H9 (cell line): ENCODE results near the gene MBLAC2. TPM values are rescaled to one million over a fixed set of nuclear protein-coding genes. Genes with fewer than 3 reads are reported as not detected.

ENCODE experiments used
- DNase-seq: peaks from one replicate; pipeline ENCODE4 v3.0.0-alpha.2; 2017
- H2AFZ ChIP-seq: one replicate; pipeline ENCODE4 v1.6.1; 2013; ENCODE audit warnings: mild to moderate bottlenecking, low read length, control low read depth, moderate library complexity
- H2AK5ac ChIP-seq: 2 replicates; pipeline ENCODE4 v1.6.1; 2013; ENCODE audit warnings: low read length, control low read depth, mixed read lengths; ENCODE audit not compliant: insufficient read length
- H2BK120ac ChIP-seq: one replicate; pipeline ENCODE4 v1.6.1; 2013; ENCODE audit warnings: low read depth, mild to moderate bottlenecking, low read length, control low read depth, inconsistent platforms; ENCODE audit not compliant: poor library complexity, severe bottlenecking
- H2BK12ac ChIP-seq: 2 replicates; pipeline ENCODE4 v1.6.1; 2013; ENCODE audit warnings: low read length, control low read depth, mixed read lengths, low read depth; ENCODE audit not compliant: insufficient read length
- H2BK15ac ChIP-seq: 2 replicates; pipeline ENCODE4 v1.6.1; 2013; ENCODE audit warnings: low read depth, low read length, control low read depth
- H2BK20ac ChIP-seq: one replicate; pipeline ENCODE4 v1.6.1; 2013; ENCODE audit warnings: low read depth, mild to moderate bottlenecking, low read length, control low read depth, inconsistent platforms; ENCODE audit not compliant: poor library complexity, severe bottlenecking
- H2BK5ac ChIP-seq: 2 replicates; pipeline ENCODE4 v1.6.1; 2013; ENCODE audit warnings: low read length, control low read depth, mixed read lengths; ENCODE audit not compliant: insufficient read length
- H3K14ac ChIP-seq: 2 replicates; pipeline ENCODE4 v1.6.1; 2013; ENCODE audit warnings: low read length, control low read depth; ENCODE audit not compliant: insufficient read depth
- H3K18ac ChIP-seq: 2 replicates; pipeline ENCODE4 v1.6.1; 2013; ENCODE audit warnings: low read depth, mild to moderate bottlenecking, mixed read lengths, low read length, control low read depth; ENCODE audit not compliant: insufficient read length
- H3K23ac ChIP-seq: 2 replicates; pipeline ENCODE4 v1.6.1; 2013; ENCODE audit warnings: low read length, control low read depth, mixed read lengths, low read depth; ENCODE audit not compliant: insufficient read length
- H3K23me2 ChIP-seq: 2 replicates; pipeline ENCODE4 v1.6.1; 2013; ENCODE audit warnings: low read depth, mild to moderate bottlenecking, mixed read lengths, low read length, control low read depth; ENCODE audit not compliant: insufficient read length, poor library complexity, severe bottlenecking
- H3K27ac ChIP-seq: 2 replicates; pipeline ENCODE4 v1.5.1; 2013; ENCODE audit warnings: low read length, control low read depth, mixed read lengths, low read depth; ENCODE audit not compliant: insufficient read length
- H3K27me3 ChIP-seq: 2 replicates; pipeline ENCODE4 v1.6.1; 2013; ENCODE audit warnings: low read length, control low read depth, inconsistent platforms; ENCODE audit not compliant: insufficient read depth
- H3K4ac ChIP-seq: 2 replicates; pipeline ENCODE4 v1.6.1; 2013; ENCODE audit warnings: low read depth, mild to moderate bottlenecking, control low read depth, inconsistent platforms, low read length, moderate library complexity
- H3K4me1 ChIP-seq: 2 replicates; pipeline ENCODE4 v1.6.1; 2013; ENCODE audit warnings: low read length, control low read depth, inconsistent platforms; ENCODE audit not compliant: insufficient read depth
- H3K4me2 ChIP-seq: 2 replicates; pipeline ENCODE4 v1.6.1; 2013; ENCODE audit warnings: low read length, control low read depth, mixed read lengths; ENCODE audit not compliant: insufficient read length, insufficient read depth
- H3K56ac ChIP-seq: 2 replicates; pipeline ENCODE4 v1.6.1; 2013; ENCODE audit warnings: low read depth, mild to moderate bottlenecking, mixed read lengths, low read length, control low read depth; ENCODE audit not compliant: insufficient read length
- H3K79me1 ChIP-seq: 2 replicates; pipeline ENCODE4 v1.6.1; 2013; ENCODE audit warnings: low read depth, mild to moderate bottlenecking, moderate library complexity, low read length, control low read depth, inconsistent platforms; ENCODE audit not compliant: insufficient read depth, poor library complexity, severe bottlenecking
- H3K79me2 ChIP-seq: 2 replicates; pipeline ENCODE4 v1.6.1; 2013; ENCODE audit warnings: low read length, control low read depth, inconsistent platforms; ENCODE audit not compliant: insufficient read depth
- H3K9ac ChIP-seq: 2 replicates; pipeline ENCODE4 v1.6.1; 2013; ENCODE audit warnings: low read length, control low read depth, mixed read lengths; ENCODE audit not compliant: insufficient read length; ENCODE audit errors: extremely low read depth
- H3K9me3 ChIP-seq: one replicate; pipeline ENCODE4 v1.6.1; 2013; ENCODE audit warnings: low read depth, low read length, inconsistent platforms; ENCODE audit not compliant: control insufficient read depth
- H3T11ph ChIP-seq: one replicate; pipeline ENCODE4 v1.6.1; 2013; ENCODE audit warnings: mild to moderate bottlenecking, low read length, control low read depth, inconsistent platforms
- H4K20me1 ChIP-seq: one replicate; pipeline ENCODE4 v1.6.1; 2013; ENCODE audit not compliant: control insufficient read depth, insufficient read length, insufficient read depth
- H4K5ac ChIP-seq: 2 replicates; pipeline ENCODE4 v1.6.1; 2013; ENCODE audit warnings: low read depth, mild to moderate bottlenecking, mixed read lengths, low read length, control low read depth; ENCODE audit not compliant: insufficient read length
- H4K8ac ChIP-seq: replicated peaks from 2 replicates; pipeline ENCODE4 v1.6.1; 2013; ENCODE audit warnings: low read length, control low read depth, mixed read lengths, low read depth; ENCODE audit not compliant: insufficient read length
- H4K91ac ChIP-seq: 2 replicates; pipeline ENCODE4 v1.6.1; 2013; ENCODE audit warnings: low read depth, mild to moderate bottlenecking, moderate library complexity, mixed read lengths, low read length, control low read depth; ENCODE audit not compliant: insufficient read length
- H3K27ac Mint-ChIP-seq, 3 experiments: 2 replicates in 2 of 3; 3 replicates in 1 of 3; pipeline ENCODE4 v1.8.0; 2020 to 2021; ENCODE audit warnings: mixed read lengths in 3 of 3, mild to moderate bottlenecking in 1 of 3, moderate library complexity in 1 of 3
- H3K27me3 Mint-ChIP-seq: 2 replicates; pipeline ENCODE4 v1.8.0; 2021; ENCODE audit warnings: low read depth, mild to moderate bottlenecking, moderate library complexity, mixed read lengths
- H3K36me3 Mint-ChIP-seq, 3 experiments: 2 replicates in 2 of 3; 3 replicates in 1 of 3; pipeline ENCODE4 v1.8.0; 2020 to 2021; ENCODE audit warnings: low read depth in 3 of 3, mixed read lengths in 3 of 3; ENCODE audit not compliant: insufficient read depth in 1 of 3
- H3K4me1 Mint-ChIP-seq, 2 experiments: 2 replicates each; pipeline ENCODE4 v1.8.0; 2020; ENCODE audit warnings: mixed read lengths in 2 of 2
- H3K4me3 Mint-ChIP-seq, 2 experiments: 2 replicates in 1 of 2; 3 replicates in 1 of 2; pipeline ENCODE4 v1.8.0; 2020 to 2021; ENCODE audit warnings: mild to moderate bottlenecking in 2 of 2, mixed read lengths in 2 of 2, moderate library complexity in 1 of 2
- H3K9me3 Mint-ChIP-seq, 2 experiments: 2 replicates in 1 of 2; 3 replicates in 1 of 2; pipeline ENCODE4 v1.8.0; 2020; ENCODE audit warnings: mild to moderate bottlenecking in 2 of 2, mixed read lengths in 2 of 2, moderate library complexity in 1 of 2
- CTCF ChIP-seq: fragments of 200-600 bp; sonication (generic); conservative IDR thresholded peaks from 3 replicates; pipeline ENCODE4 v1.8.0; 2021; ENCODE audit warnings: antibody characterized with exemption, mild to moderate bottlenecking
- WGBS: extraction: QIAGEN DNeasy Blood & Tissue Kit; methylation state at CpG from one replicate; pipeline ENCODE4 v1.1.7; 2013; ENCODE audit warnings: missing lambda C conversion rate, low lambda C conversion rate, mixed read lengths; ENCODE audit not compliant: insufficient read length; ENCODE audit errors: extremely low coverage; 5-methylcytosine and 5-hydroxymethylcytosine counted together
- total RNA-seq: library from RNA; stranded (reverse); gene quantifications from 2 replicates; pipeline ENCODE4 v1.2.1, GENCODE V29; 2021

Gene MBLAC2
- total RNA-seq, 1 experiment from 2014 or later = 4.9 TPM

- Histone ChIP-seq H4K20me1 (no peaks in the 10 kb centered on the region), H3K4ac (no peak overlapping the region), H4K8ac (no peak overlapping the region), H3K9me3 (no peaks in the 10 kb centered on the region), H4K5ac (no peak overlapping the region), H3K79me2 (no peaks in the 10 kb centered on the region), H2BK15ac (no peak overlapping the region), H3K56ac (no peak overlapping the region), H2BK12ac (no peak overlapping the region), H3K23ac (no peak overlapping the region), H3K23me2 (no peaks in the 10 kb centered on the region), H3K4me2 (no peak overlapping the region), H3K27me3 (no peaks in the 10 kb centered on the region), H3K4me1 (no peaks in the 10 kb centered on the region), H3K14ac (no peak overlapping the region), H2BK120ac (no peak overlapping the region), H3K9ac (no peak overlapping the region), H4K91ac (no peak overlapping the region), H2AK5ac (no peak overlapping the region), H3T11ph (no peak overlapping the region), H3K79me1 (no peaks in the 10 kb centered on the region), H3K27ac (no peak overlapping the region), H2AFZ (no peak overlapping the region), H2BK5ac (no peak overlapping the region), H3K18ac (no peak overlapping the region), H2BK20ac (no peak overlapping the region)
- DNase-seq = no peak
- Mint-ChIP-seq H3K9me3 (no peaks in the 10 kb centered on the region), H3K27ac (no peak overlapping the region), H3K4me3 (no peak overlapping the region), H3K36me3 (no peaks in the 10 kb centered on the region), H3K4me1 (peaks cover 3 to 7% of the 10 kb centered on the region in 2 experiments), H3K27me3 (no peaks in the 10 kb centered on the region; the same call in 1 of the 2 replicates)
- WGBS = no CpG with 5 or more reads among the region's 1 CpG
- TF ChIP-seq CTCF = no peak
These were observed 50.3 kb downstream of the MBLAC2 start for GRCh38 chr5:90424245-90424644.
